HepG2 (cell line): ENCODE measurements around the gene PLXND1. TPM values are rescaled to one million over a fixed set of nuclear protein-coding genes. Genes with fewer than 3 reads are reported as not detected.

Experiments used
- ARID4A ChIP-seq: sonication (generic); formaldehyde crosslinking; IDR thresholded peaks from 2 replicates; pipeline ENCODE4 v1.5.0; 2020; ENCODE audit warnings: mild to moderate bottlenecking, missing genetic modification reagents, borderline replicate concordance
- CHD4 ChIP-seq: fragments of 200-600 bp; sonication (generic); IDR thresholded peaks from 2 replicates; pipeline ENCODE4 v1.7.0; 2017; ENCODE audit warnings: mild to moderate bottlenecking, low read length, borderline replicate concordance
- CSRNP2 ChIP-seq: sonication (generic); formaldehyde crosslinking; conservative IDR thresholded peaks from 2 replicates; pipeline ENCODE4 v1.8.0; 2022; ENCODE audit warnings: low read depth, missing genetic modification reagents
- DMAP1 ChIP-seq: IDR thresholded peaks from 2 replicates; pipeline ENCODE4 v1.6.1; 2016
- E2F1 ChIP-seq: sonication (generic); formaldehyde crosslinking; IDR thresholded peaks from 2 replicates; pipeline ENCODE4 v1.5.0; 2020; ENCODE audit warnings: missing genetic modification reagents
- MYPOP ChIP-seq: sonication (generic); formaldehyde crosslinking; IDR thresholded peaks from 2 replicates; pipeline ENCODE4 v1.8.1; 2023; ENCODE audit warnings: mild to moderate bottlenecking, moderate library complexity, missing genetic modification reagents
- PITX1 ChIP-seq: sonication (generic); formaldehyde crosslinking; IDR thresholded peaks from 2 replicates; pipeline ENCODE4 v1.5.1; 2020; ENCODE audit warnings: mild to moderate bottlenecking, missing genetic modification reagents
- SNAPC2 ChIP-seq: sonication (generic); formaldehyde crosslinking; IDR thresholded peaks from 2 replicates; pipeline ENCODE4 v1.8.1; 2022; ENCODE audit warnings: mild to moderate bottlenecking, missing genetic modification reagents
- SP5 ChIP-seq: IDR thresholded peaks from 2 replicates; pipeline ENCODE4 v1.6.1; 2016; ENCODE audit warnings: low read depth, borderline replicate concordance
- ZC3H13 ChIP-seq: sonication (generic); formaldehyde crosslinking; IDR thresholded peaks from 2 replicates; pipeline ENCODE4 v1.8.1; 2023; ENCODE audit warnings: mild to moderate bottlenecking, missing genetic modification reagents, moderate library complexity
- ZFP91 ChIP-seq: sonication (generic); formaldehyde crosslinking; IDR thresholded peaks from 2 replicates; pipeline ENCODE4 v1.9.0; 2022; ENCODE audit warnings: missing genetic modification reagents, mild to moderate bottlenecking, borderline replicate concordance
- ZNF260 ChIP-seq: sonication (generic); formaldehyde crosslinking; IDR thresholded peaks from 2 replicates; pipeline ENCODE4 v1.4.0; 2020; ENCODE audit warnings: missing genetic modification reagents, low read depth, mild to moderate bottlenecking, borderline replicate concordance
- ZNF460 ChIP-seq: sonication (generic); formaldehyde crosslinking; IDR thresholded peaks from 2 replicates; pipeline ENCODE4 v1.5.1; 2020; ENCODE audit warnings: missing genetic modification reagents, mild to moderate bottlenecking, borderline replicate concordance
- ZNF543 ChIP-seq: sonication (generic); formaldehyde crosslinking; IDR thresholded peaks from 2 replicates; pipeline ENCODE4 v1.4.0; 2020; ENCODE audit warnings: mild to moderate bottlenecking, missing genetic modification reagents
- ZNF800 ChIP-seq: sonication (generic); formaldehyde crosslinking; IDR thresholded peaks from 2 replicates; pipeline ENCODE4 v1.4.0; 2020; ENCODE audit warnings: missing genetic modification reagents
- polyA plus RNA-seq, 8 experiments: library from polyadenylated mRNA; depleted of rRNA in 3 of 8; stranded (reverse) in 7 of 8; unstranded in 1 of 8; fragments of >200 nt; fragmentation: Illumina TruSeq in 4 of 8; extraction: Trizol in 4 of 8; gene quantifications; 2 replicates each; pipeline versions ENCODE4 v1.2.1 to v1.2.3, GENCODE V29; 2011 to 2016; ENCODE audit warnings: low read depth in 4 of 8, missing spikeins in 1 of 8, mixed read lengths in 1 of 8; ENCODE audit not compliant: insufficient read depth in 1 of 8
- total RNA-seq, 5 experiments: library from RNA; depleted of rRNA; stranded (reverse); fragments of >200 nt; fragmentation: Illumina TruSeq; extraction: Trizol; gene quantifications; 2 replicates each; pipeline ENCODE4 v1.2.3, GENCODE V29; 2016; ENCODE audit warnings: low read depth in 1 of 5

The PLXND1 gene
- total and polyA plus RNA-seq, 2 of the 13 experiments (the other 11 are each of a cell fraction or from before 2014, with no cell fraction given): 15.9 to 42.0 TPM

GRCh38 chr3:129627350-129628168 lies 21.1 kb upstream of the PLXND1 start (continued):
- TF ChIP-seq ZNF543 (CRISPR knock-in tag) (no peak), ZFP91 (CRISPR knock-in tag) (no peak), DMAP1 (CRISPR knock-in tag) (peak; percentile 25), ARID4A (CRISPR knock-in tag) (peak; percentile 43; the same call in 1 of the 2 replicates), CHD4 (no peak), SP5 (CRISPR knock-in tag) (no peak), ZNF460 (CRISPR knock-in tag) (no peak), SNAPC2 (CRISPR knock-in tag) (no peak; the same call in 1 of the 2 replicates), ZC3H13 (CRISPR knock-in tag) (peak; percentile 64; the same call in 1 of the 2 replicates), MYPOP (peak; percentile 24; the same call in 1 of the 2 replicates), CSRNP2 (CRISPR knock-in tag) (no peak), ZNF800 (CRISPR knock-in tag) (peak; percentile 57; the same call in 1 of the 2 replicates), PITX1 (CRISPR knock-in tag) (peak; percentile 44; the same call in 1 of the 2 replicates), ZNF260 (no peak), E2F1 (CRISPR knock-in tag) (peak; percentile 15; the same call in 1 of the 2 replicates)
